Measurements from ENCODE around the gene POU6F2. TPM values are rescaled to one million over a fixed set of nuclear protein-coding genes. Genes with fewer than 3 reads are reported as not detected.

POU6F2 gene
- total RNA-seq, 1 experiment from 2014 or later = not detected

- Histone ChIP-seq H3K27me3 (ENCODE audit: control insufficient read depth, insufficient read depth, low read length) (no peaks in the 10 kb centered on the region), H3K4me3 (ENCODE audit: low read depth in 2 of 2, low read length in 2 of 2) (no peak overlapping the region), H3K36me3 (ENCODE audit: control insufficient read depth, insufficient read depth, low read length) (no peaks in the 10 kb centered on the region), H3K27ac (ENCODE audit: low read length) (no peak overlapping the region), H3K9me3 (ENCODE audit: control insufficient read depth, insufficient read depth, low read depth, low read length) (peaks cover 10% of the 10 kb centered on the region), H3K4me1 (ENCODE audit: control insufficient read depth, insufficient read depth, low read length) (no peaks in the 10 kb centered on the region)
- no TSS peak for BruUV-seq (replicated peaks)
- ATAC-seq (no peak), DNase-seq (ENCODE audit: low read depth, low spot score) (no peak)
- in situ Hi-C loops (cut with HindIII; ENCODE audit: low pct_unique_long_range_greater_than_20kb, low sequenced_read_pairs) = no loop called here
- intact Hi-C loops (cut with micrococcal nuclease; ENCODE audit: unreplicated experiment) = no loop called here
- no peak for TF ChIP-seq TCF7L2 (IDR thresholded peaks at IDR 0.05; ENCODE audit: low read depth, low read length)
- no peak for TF ChIP-seq SIN3A (IDR thresholded peaks at IDR 0.05; ENCODE audit: borderline replicate concordance, insufficient read depth, low read depth, low read length)
- no peak for TF ChIP-seq CTCF (IDR thresholded peaks at IDR 0.05)
- TF ChIP-seq, protein P1, sequence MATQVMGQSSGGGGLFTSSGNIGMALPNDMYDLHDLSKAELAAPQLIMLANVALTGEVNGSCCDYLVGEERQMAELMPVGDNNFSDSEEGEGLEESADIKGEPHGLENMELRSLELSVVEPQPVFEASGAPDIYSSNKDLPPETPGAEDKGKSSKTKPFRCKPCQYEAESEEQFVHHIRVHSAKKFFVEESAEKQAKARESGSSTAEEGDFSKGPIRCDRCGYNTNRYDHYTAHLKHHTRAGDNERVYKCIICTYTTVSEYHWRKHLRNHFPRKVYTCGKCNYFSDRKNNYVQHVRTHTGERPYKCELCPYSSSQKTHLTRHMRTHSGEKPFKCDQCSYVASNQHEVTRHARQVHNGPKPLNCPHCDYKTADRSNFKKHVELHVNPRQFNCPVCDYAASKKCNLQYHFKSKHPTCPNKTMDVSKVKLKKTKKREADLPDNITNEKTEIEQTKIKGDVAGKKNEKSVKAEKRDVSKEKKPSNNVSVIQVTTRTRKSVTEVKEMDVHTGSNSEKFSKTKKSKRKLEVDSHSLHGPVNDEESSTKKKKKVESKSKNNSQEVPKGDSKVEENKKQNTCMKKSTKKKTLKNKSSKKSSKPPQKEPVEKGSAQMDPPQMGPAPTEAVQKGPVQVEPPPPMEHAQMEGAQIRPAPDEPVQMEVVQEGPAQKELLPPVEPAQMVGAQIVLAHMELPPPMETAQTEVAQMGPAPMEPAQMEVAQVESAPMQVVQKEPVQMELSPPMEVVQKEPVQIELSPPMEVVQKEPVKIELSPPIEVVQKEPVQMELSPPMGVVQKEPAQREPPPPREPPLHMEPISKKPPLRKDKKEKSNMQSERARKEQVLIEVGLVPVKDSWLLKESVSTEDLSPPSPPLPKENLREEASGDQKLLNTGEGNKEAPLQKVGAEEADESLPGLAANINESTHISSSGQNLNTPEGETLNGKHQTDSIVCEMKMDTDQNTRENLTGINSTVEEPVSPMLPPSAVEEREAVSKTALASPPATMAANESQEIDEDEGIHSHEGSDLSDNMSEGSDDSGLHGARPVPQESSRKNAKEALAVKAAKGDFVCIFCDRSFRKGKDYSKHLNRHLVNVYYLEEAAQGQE (IDR thresholded peaks at IDR 0.05; ENCODE audit: insufficient read depth in 1 of 2, low read depth in 2 of 2, low read length in 1 of 2) = no peak
- TF ChIP-seq POLR2AphosphoS5 (IDR thresholded peaks at IDR 0.05; ENCODE audit: low read depth, low read length) = no peak
- ChIA-PET CTCF (no interaction called here), POLR2A (no interaction called here)
These were observed 73.6 kb downstream of the POU6F2 start for GRCh38 chr7:39051279-39051678.

DNA sequence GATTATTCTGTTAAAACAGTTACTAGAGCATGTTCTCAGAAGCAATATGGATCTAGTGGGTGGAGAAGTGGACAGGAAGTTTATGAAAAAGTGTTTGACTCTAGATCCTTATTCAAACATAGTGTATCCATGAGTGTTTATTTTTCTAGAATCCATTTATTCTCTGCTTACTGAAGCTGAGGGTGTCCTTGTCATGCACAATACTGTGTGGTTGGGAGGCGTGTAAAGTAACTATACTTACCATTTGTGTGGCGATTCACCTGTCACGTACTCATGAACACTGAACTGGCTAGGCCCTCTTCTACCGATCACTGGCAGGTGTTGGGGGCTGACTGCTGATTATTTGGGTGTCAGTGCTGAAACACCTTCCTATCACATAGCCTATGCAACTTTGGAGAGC is 74.0 kb downstream of the POU6F2 start:
- H3K9me3 ChIP-seq (ENCODE audit: control insufficient read depth, insufficient read depth, low read depth, low read length) = peaks cover 13% of the 10 kb centered on the region
- DNase-seq (ENCODE audit: low read depth, low spot score) (no peak), ATAC-seq (no peak)
- TF ChIP-seq POLR2AphosphoS5 (IDR thresholded peaks at IDR 0.05; ENCODE audit: low read depth, low read length) (no peak), CTCF (IDR thresholded peaks at IDR 0.05) (no peak), TCF7L2 (IDR thresholded peaks at IDR 0.05; ENCODE audit: low read depth, low read length) (no peak), SIN3A (IDR thresholded peaks at IDR 0.05; ENCODE audit: borderline replicate concordance, insufficient read depth, low read depth, low read length) (no peak)
- TF ChIP-seq, protein P1 (IDR thresholded peaks at IDR 0.05; ENCODE audit: insufficient read depth in 1 of 2, low read depth in 2 of 2, low read length in 1 of 2) = no peak
- in situ Hi-C loops (cut with HindIII; ENCODE audit: low pct_unique_long_range_greater_than_20kb, low sequenced_read_pairs) (no loop called here), intact Hi-C loops (cut with micrococcal nuclease; ENCODE audit: unreplicated experiment) (no loop called here)
- H3K27ac ChIP-seq (ENCODE audit: low read length) = no peak overlapping the region
- ChIA-PET CTCF (no interaction called here), POLR2A (no interaction called here)
- H3K4me1 ChIP-seq (ENCODE audit: control insufficient read depth, insufficient read depth, low read length) = no peaks in the 10 kb centered on the region
- no peak overlapping the region for H3K4me3 ChIP-seq (ENCODE audit: low read depth in 2 of 2, low read length in 2 of 2)
- no peaks in the 10 kb centered on the region for H3K27me3 ChIP-seq (ENCODE audit: control insufficient read depth, insufficient read depth, low read length)
- H3K36me3 ChIP-seq (ENCODE audit: control insufficient read depth, insufficient read depth, low read length) = no peaks in the 10 kb centered on the region
- BruUV-seq (replicated peaks) = no TSS peak
